Stomach (tissue), 4 donors: ENCODE data around the gene GPR37.

Source experiments
- EP300 ChIP-seq: sonication (generic); formaldehyde crosslinking; IDR thresholded peaks from one replicate; pipeline ENCODE4 v1.6.1; 2017; ENCODE audit warnings: antibody characterized with exemption
- POLR2A ChIP-seq, 4 donors: fragments of 450-650 bp; IDR thresholded peaks; one replicate each; pipeline ENCODE4 v1.6.1; 2016; ENCODE audit warnings: antibody characterized with exemption in 4 of 4, control low read depth in 2 of 4, mild to moderate bottlenecking in 1 of 4, moderate library complexity in 1 of 4
- POLR2AphosphoS5 ChIP-seq, 3 donors: sonication (generic); formaldehyde crosslinking; IDR thresholded peaks; one replicate each; pipeline ENCODE4 v1.6.1; 2016; ENCODE audit warnings: antibody characterized with exemption in 3 of 3
- TF ChIP-seq, protein P1 (sequence below), 7 experiments: fragments of 450-650 bp in 4 of 7; fragments of 200-600 bp in 3 of 7; sonication (generic) in 3 of 7; IDR thresholded peaks; one replicate each; pipeline ENCODE4 v1.5.1; 2016 to 2019; ENCODE audit warnings: antibody characterized with exemption in 7 of 7, control low read depth in 2 of 7, mild to moderate bottlenecking in 1 of 7

DNA sequence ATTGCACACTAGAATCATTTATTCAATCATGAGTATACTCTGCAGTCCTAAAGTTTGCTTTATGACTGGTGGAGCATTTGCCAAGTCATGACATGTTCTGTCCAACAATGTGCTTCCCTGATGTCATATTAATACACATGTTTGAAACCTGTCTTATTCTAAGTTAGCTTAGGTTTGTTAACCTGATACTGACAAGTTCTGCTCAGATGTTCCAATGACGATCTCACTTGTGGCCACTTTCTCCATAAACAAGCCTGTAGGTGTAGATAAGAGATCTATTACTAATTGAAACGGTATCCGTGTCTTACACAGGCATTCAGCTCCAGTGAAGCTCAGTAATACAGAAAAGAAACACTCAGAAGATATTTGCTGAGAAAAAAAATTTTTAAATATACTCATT is 64.9 kb downstream of the GPR37 start:
- TF ChIP-seq, protein P1, sequence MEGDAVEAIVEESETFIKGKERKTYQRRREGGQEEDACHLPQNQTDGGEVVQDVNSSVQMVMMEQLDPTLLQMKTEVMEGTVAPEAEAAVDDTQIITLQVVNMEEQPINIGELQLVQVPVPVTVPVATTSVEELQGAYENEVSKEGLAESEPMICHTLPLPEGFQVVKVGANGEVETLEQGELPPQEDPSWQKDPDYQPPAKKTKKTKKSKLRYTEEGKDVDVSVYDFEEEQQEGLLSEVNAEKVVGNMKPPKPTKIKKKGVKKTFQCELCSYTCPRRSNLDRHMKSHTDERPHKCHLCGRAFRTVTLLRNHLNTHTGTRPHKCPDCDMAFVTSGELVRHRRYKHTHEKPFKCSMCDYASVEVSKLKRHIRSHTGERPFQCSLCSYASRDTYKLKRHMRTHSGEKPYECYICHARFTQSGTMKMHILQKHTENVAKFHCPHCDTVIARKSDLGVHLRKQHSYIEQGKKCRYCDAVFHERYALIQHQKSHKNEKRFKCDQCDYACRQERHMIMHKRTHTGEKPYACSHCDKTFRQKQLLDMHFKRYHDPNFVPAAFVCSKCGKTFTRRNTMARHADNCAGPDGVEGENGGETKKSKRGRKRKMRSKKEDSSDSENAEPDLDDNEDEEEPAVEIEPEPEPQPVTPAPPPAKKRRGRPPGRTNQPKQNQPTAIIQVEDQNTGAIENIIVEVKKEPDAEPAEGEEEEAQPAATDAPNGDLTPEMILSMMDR (IDR thresholded peaks at IDR 0.05): no peak
- no peak for TF ChIP-seq POLR2A (IDR thresholded peaks at IDR 0.05)
- TF ChIP-seq POLR2AphosphoS5 (IDR thresholded peaks at IDR 0.05): no peak
- no peak for TF ChIP-seq EP300
